ENCODE measurements around the gene SH2D1A. TPM values are rescaled to one million over a fixed set of nuclear protein-coding genes. Genes with fewer than 3 reads are reported as not detected.

SH2D1A gene
- total RNA-seq, 1 experiment from 2014 or later = not detected

- H3K4me2 ChIP-seq (ENCODE audit: insufficient read depth, insufficient read length, low read length) = no peak overlapping the region
- H3K14ac ChIP-seq (ENCODE audit: insufficient read depth, low read length) = no peak overlapping the region
- no peaks in the 10 kb centered on the region for H4K20me1 ChIP-seq (ENCODE audit: control insufficient read depth, insufficient read depth, insufficient read length)
- WGBS (ENCODE audit: extremely low coverage, insufficient read length, low lambda C conversion rate) = 100% methylated on average over 1 of the region's 1 CpG
- H3K79me1 ChIP-seq (ENCODE audit: insufficient read depth, low read depth, low read length, poor library complexity, severe bottlenecking) = no peaks in the 10 kb centered on the region
- H3K79me2 ChIP-seq (ENCODE audit: insufficient read depth, low read length) = no peaks in the 10 kb centered on the region
- Mint-ChIP-seq H3K4me1 (0 out of 4 replicates have a peak, but pooled peaks cover 0 to 3% of the 10 kb centered on the region in 2 experiments), H3K4me3 (no peak overlapping the region), H3K27me3 (ENCODE audit: low read depth) (no peaks in the 10 kb centered on the region), H3K9me3 (peaks cover 3 to 8% of the 10 kb centered on the region in 2 experiments; a peak in 4 of 5 replicates), H3K27ac (no peak overlapping the region), H3K36me3 (ENCODE audit: insufficient read depth in 1 of 3, low read depth in 3 of 3) (no peaks in the 10 kb centered on the region)
- no peaks in the 10 kb centered on the region for H3K23me2 ChIP-seq (ENCODE audit: insufficient read length, low read depth, low read length, poor library complexity, severe bottlenecking)
- H4K5ac ChIP-seq (ENCODE audit: insufficient read length, low read depth, low read length) = no peak overlapping the region
- H2AK5ac ChIP-seq (ENCODE audit: insufficient read length, low read length) = no peak overlapping the region
- no peak overlapping the region for H3K4ac ChIP-seq (ENCODE audit: low read depth, low read length)
- H2BK12ac ChIP-seq (ENCODE audit: insufficient read length, low read depth, low read length) = no peak overlapping the region
- H3K23ac ChIP-seq (ENCODE audit: insufficient read length, low read depth, low read length) = no peak overlapping the region
- no peaks in the 10 kb centered on the region for H3K4me1 ChIP-seq (ENCODE audit: insufficient read depth, low read length)
- H3K18ac ChIP-seq (ENCODE audit: insufficient read length, low read depth, low read length) = no peak overlapping the region
- DNase-seq = no peak
- no peak overlapping the region for H2BK15ac ChIP-seq (ENCODE audit: low read depth, low read length)
- H3K9ac ChIP-seq (ENCODE audit: extremely low read depth, insufficient read length, low read length) = no peak overlapping the region
- H2BK5ac ChIP-seq (ENCODE audit: insufficient read length, low read length) = no peak overlapping the region
- no peak overlapping the region for H2AFZ ChIP-seq (ENCODE audit: low read length)
- no peak overlapping the region for H4K8ac ChIP-seq (replicated peaks; ENCODE audit: insufficient read length, low read depth, low read length)
- H3K56ac ChIP-seq (ENCODE audit: insufficient read length, low read depth, low read length) = no peak overlapping the region
- peaks cover 5% of the 10 kb centered on the region for H3K9me3 ChIP-seq (ENCODE audit: control insufficient read depth, low read depth, low read length)
- no peak overlapping the region for H3K27ac ChIP-seq (ENCODE audit: insufficient read length, low read depth, low read length)
- no peak overlapping the region for H3T11ph ChIP-seq (ENCODE audit: low read length)
- TF ChIP-seq CTCF (conservative IDR thresholded peaks at IDR 0.05) = no peak
- no peak overlapping the region for H4K91ac ChIP-seq (ENCODE audit: insufficient read length, low read depth, low read length)
- no peak overlapping the region for H2BK120ac ChIP-seq (ENCODE audit: low read depth, low read length, poor library complexity, severe bottlenecking)
- H3K27me3 ChIP-seq (ENCODE audit: insufficient read depth, low read length) = no peaks in the 10 kb centered on the region
- no peak overlapping the region for H2BK20ac ChIP-seq (ENCODE audit: low read depth, low read length, poor library complexity, severe bottlenecking)
Observed at GRCh38 chrX:124328765-124329164, 17.6 kb upstream of the SH2D1A start.

All from H9 (cell line).